MM.1S (cell line): ENCODE results near the gene MAN1C1.

Source experiments
- DNase-seq: peaks from one replicate; pipeline ENCODE4 v3.0.0-alpha.2; 2015
- H2AFZ ChIP-seq: fragments of 300-600 bp; sonication (generic); 2 replicates; pipeline ENCODE4 v1.6.0; 2016; ENCODE audit warnings: antibody characterized with exemption, low read length
- H3F3A ChIP-seq: fragments of 300-600 bp; sonication (generic); 2 replicates; pipeline ENCODE4 v1.6.1; 2016; ENCODE audit warnings: mild to moderate bottlenecking, antibody characterized with exemption, low read length, moderate library complexity, mixed read lengths; ENCODE audit not compliant: insufficient read depth
- H3K27ac ChIP-seq: fragments of 300-600 bp; sonication (generic); 2 replicates; pipeline ENCODE4 v1.5.1; 2016; ENCODE audit warnings: mild to moderate bottlenecking, low read length
- H3K27me3 ChIP-seq: fragments of 300-600 bp; sonication (generic); replicated peaks from 2 replicates; pipeline ENCODE4 v1.6.0; 2016; ENCODE audit warnings: low read length; ENCODE audit not compliant: insufficient read depth
- H3K36me3 ChIP-seq: fragments of 300-600 bp; sonication (generic); replicated peaks from 2 replicates; pipeline ENCODE4 v1.6.1; 2016; ENCODE audit warnings: mild to moderate bottlenecking, low read length, mixed read lengths; ENCODE audit not compliant: insufficient read depth
- H3K4me1 ChIP-seq: fragments of 300-600 bp; sonication (generic); 2 replicates; pipeline ENCODE4 v1.6.1; 2016; ENCODE audit warnings: low read length, mixed read lengths
- H3K4me2 ChIP-seq: fragments of 300-600 bp; sonication (generic); 2 replicates; pipeline ENCODE4 v1.6.0; 2016; ENCODE audit warnings: low read depth, low read length
- H3K4me3 ChIP-seq: fragments of 300-600 bp; sonication (generic); 2 replicates; pipeline ENCODE4 v1.5.1; 2016; ENCODE audit warnings: low read length, mixed read lengths
- H3K79me2 ChIP-seq: fragments of 300-600 bp; sonication (generic); 2 replicates; pipeline ENCODE4 v1.6.1; 2016; ENCODE audit warnings: mixed run types, low read length, mixed read lengths
- H3K9ac ChIP-seq: fragments of 300-600 bp; sonication (generic); 2 replicates; pipeline ENCODE4 v1.6.1; 2016; ENCODE audit warnings: low read length, mixed read lengths
- H3K9me2 ChIP-seq: fragments of 300-600 bp; sonication (generic); replicated peaks from 2 replicates; pipeline ENCODE4 v1.6.1; 2016; ENCODE audit warnings: mild to moderate bottlenecking, low read length, mixed read lengths; ENCODE audit not compliant: insufficient read depth
- H3K9me3 ChIP-seq: fragments of 300-600 bp; sonication (generic); replicated peaks from 2 replicates; pipeline ENCODE4 v1.6.1; 2016; ENCODE audit warnings: mild to moderate bottlenecking, low read length, mixed read lengths; ENCODE audit not compliant: insufficient read depth
- H4K20me1 ChIP-seq: fragments of 300-600 bp; sonication (generic); 2 replicates; pipeline ENCODE4 v1.6.1; 2016; ENCODE audit warnings: mild to moderate bottlenecking, low read length, moderate library complexity, mixed read lengths; ENCODE audit not compliant: insufficient read depth
- EZH2 ChIP-seq: fragments of 300-600 bp; sonication (generic); optimal IDR thresholded peaks from 2 replicates; pipeline ENCODE3; 2017; ENCODE audit warnings: low read depth, mild to moderate bottlenecking, antibody characterized with exemption, low read length, mixed read lengths
- EZH2phosphoT487 ChIP-seq: fragments of 300-600 bp; sonication (generic); IDR thresholded peaks from 2 replicates; pipeline ENCODE4 v1.6.1; 2018; ENCODE audit warnings: antibody characterized with exemption, low read length
- TF ChIP-seq, protein P1 (sequence below): fragments of 300-600 bp; sonication (generic); IDR thresholded peaks from 2 replicates; pipeline ENCODE4 v1.5.1; 2016; ENCODE audit warnings: antibody characterized with exemption, low read length, mixed read lengths

Gene MAN1C1

DNA sequence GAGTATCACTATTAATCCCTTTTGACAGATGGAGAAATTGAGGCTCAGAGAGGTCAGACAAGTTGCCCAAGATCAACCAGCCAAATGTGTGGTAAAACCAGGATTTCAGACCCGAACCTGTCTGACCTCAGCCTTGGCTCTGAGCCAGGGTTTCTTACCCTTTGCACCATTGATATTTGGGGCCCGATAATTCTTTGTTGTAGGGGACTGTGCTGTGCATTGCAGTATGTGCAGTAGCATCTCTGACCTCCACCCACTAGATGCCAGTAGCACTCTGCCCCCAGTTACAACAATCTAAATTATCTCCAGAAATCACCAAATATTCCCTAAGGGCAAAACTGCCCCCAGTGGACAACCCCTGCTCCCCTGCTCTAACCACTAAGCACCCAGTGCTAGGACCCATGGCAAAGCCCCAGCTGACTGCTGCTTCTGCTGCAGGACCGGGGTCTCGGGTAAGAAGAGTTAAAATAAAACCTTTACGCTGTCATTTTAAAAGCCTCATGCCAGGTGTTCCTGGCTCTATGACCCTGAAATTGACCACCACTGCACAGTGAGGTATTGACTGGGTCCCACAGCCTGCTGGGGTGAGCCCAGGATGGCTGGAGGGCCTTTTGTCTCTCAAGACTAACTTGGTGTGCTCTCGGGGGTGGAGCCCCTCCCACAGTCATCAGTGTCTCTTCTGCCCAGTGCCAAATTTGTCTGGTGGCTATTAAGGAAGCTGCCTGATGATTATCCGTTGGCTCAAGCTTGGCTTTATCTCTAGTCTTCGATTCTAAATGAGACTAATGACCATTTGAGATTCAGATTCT is 5.6 kb upstream of the MAN1C1 start:
- H3K4me3 ChIP-seq = no peak overlapping the region
- TF ChIP-seq, protein P1, sequence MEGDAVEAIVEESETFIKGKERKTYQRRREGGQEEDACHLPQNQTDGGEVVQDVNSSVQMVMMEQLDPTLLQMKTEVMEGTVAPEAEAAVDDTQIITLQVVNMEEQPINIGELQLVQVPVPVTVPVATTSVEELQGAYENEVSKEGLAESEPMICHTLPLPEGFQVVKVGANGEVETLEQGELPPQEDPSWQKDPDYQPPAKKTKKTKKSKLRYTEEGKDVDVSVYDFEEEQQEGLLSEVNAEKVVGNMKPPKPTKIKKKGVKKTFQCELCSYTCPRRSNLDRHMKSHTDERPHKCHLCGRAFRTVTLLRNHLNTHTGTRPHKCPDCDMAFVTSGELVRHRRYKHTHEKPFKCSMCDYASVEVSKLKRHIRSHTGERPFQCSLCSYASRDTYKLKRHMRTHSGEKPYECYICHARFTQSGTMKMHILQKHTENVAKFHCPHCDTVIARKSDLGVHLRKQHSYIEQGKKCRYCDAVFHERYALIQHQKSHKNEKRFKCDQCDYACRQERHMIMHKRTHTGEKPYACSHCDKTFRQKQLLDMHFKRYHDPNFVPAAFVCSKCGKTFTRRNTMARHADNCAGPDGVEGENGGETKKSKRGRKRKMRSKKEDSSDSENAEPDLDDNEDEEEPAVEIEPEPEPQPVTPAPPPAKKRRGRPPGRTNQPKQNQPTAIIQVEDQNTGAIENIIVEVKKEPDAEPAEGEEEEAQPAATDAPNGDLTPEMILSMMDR = peak; percentile 36
- TF ChIP-seq EZH2 = no peak
- TF ChIP-seq EZH2phosphoT487 = no peak
- no peaks in the 10 kb centered on the region for H4K20me1 ChIP-seq
- H3K9me3 ChIP-seq = no peaks in the 10 kb centered on the region
- H3K9ac ChIP-seq = no peak overlapping the region
- DNase-seq = no peak
- H2AFZ ChIP-seq = no peak overlapping the region
- H3K4me1 ChIP-seq = peaks cover 26% of the 10 kb centered on the region
- H3F3A ChIP-seq = peaks cover 30% of the 10 kb centered on the region
- H3K27ac ChIP-seq = no peak overlapping the region
- no peak overlapping the region for H3K4me2 ChIP-seq
- H3K9me2 ChIP-seq = no peaks in the 10 kb centered on the region
- no peaks in the 10 kb centered on the region for H3K79me2 ChIP-seq
- no peaks in the 10 kb centered on the region; the same call in 1 of the 2 replicates for H3K27me3 ChIP-seq
- no peaks in the 10 kb centered on the region for H3K36me3 ChIP-seq

DNA sequence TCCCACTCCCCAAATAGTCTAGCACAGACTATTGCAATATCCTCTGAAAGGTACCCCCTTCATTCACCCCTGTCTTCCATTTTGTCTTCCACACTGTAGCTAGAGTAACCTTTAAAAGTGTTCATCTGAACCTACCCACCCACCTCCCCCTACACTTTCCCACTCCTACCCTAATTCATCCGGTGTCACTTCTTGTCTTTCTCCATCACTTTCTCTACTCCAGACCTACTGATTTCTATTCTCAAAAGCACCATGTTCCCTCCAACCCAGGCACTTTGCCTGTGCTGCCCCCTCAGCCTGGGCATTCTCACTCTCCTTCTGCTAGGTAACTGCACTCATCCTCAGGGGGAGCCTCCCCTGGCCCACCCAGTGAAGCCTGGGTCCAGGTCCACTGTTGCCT is 4.7 kb upstream of the MAN1C1 start:
- Histone ChIP-seq H3K9me3 (no peaks in the 10 kb centered on the region), H4K20me1 (no peaks in the 10 kb centered on the region), H3K9me2 (no peaks in the 10 kb centered on the region), H3K79me2 (no peaks in the 10 kb centered on the region), H3K4me2 (no peak overlapping the region), H3K36me3 (no peaks in the 10 kb centered on the region), H3K27me3 (no peaks in the 10 kb centered on the region; the same call in 1 of the 2 replicates), H2AFZ (no peak overlapping the region), H3K4me1 (peaks cover 22% of the 10 kb centered on the region), H3F3A (peaks cover 28% of the 10 kb centered on the region), H3K4me3 (no peak overlapping the region), H3K9ac (no peak overlapping the region), H3K27ac (no peak overlapping the region)
- TF ChIP-seq EZH2phosphoT487 (no peak), EZH2 (no peak)
- TF ChIP-seq, protein P1 = no peak
- no peak for DNase-seq

DNA sequence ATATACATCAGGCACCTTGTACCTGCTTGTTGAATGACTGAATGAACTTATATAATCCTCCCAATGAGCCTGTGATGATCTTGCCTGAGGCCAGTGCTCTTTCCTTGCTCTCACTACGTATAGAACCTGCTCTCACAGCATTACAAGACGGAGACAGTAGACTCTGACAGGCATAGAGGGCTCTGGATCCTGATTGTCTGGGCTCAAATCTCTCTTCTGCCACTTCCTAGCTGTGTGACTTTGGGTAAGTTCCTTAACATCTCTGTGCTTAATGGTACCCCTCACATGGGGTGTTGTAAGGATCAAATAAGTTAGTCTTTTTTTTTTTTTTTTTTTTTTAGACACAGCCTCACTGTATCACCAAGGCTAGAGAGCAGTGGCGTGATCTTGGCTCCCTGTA is 4.2 kb upstream of the MAN1C1 start:
- no peaks in the 10 kb centered on the region for H3K9me2 ChIP-seq
- no peaks in the 10 kb centered on the region; the same call in 1 of the 2 replicates for H3K27me3 ChIP-seq
- H3K79me2 ChIP-seq = no peaks in the 10 kb centered on the region
- H4K20me1 ChIP-seq = no peaks in the 10 kb centered on the region
- no peak overlapping the region for H3K4me3 ChIP-seq
- TF ChIP-seq EZH2phosphoT487 (no peak), EZH2 (no peak)
- TF ChIP-seq, protein P1 = no peak
- no peaks in the 10 kb centered on the region for H3K36me3 ChIP-seq
- no peak overlapping the region for H2AFZ ChIP-seq
- H3F3A ChIP-seq = peaks cover 23% of the 10 kb centered on the region
- no peak overlapping the region for H3K27ac ChIP-seq
- no peak overlapping the region for H3K4me2 ChIP-seq
- H3K9me3 ChIP-seq = no peaks in the 10 kb centered on the region
- DNase-seq = no peak
- H3K4me1 ChIP-seq = peaks cover 17% of the 10 kb centered on the region
- H3K9ac ChIP-seq = no peak overlapping the region
